GM19043 (cell line): ENCODE measurements around the gene PDK2.
A peak's percentile ranks its signal among the peaks of the same experiment; 100 is the strongest.

ENCODE experiments used
- ATAC-seq: cut with Tn5 transposase; IDR thresholded peaks from one replicate; pipeline ENCODE4 v1.9.1; 2021; ENCODE audit warnings: low read depth; ENCODE audit not compliant: unreplicated experiment

PDK2 gene

GRCh38 chr17:50094753-50095619 lies at the start of gene PDK2:
PDK2 (plus strand) TSS chr17:50095351; CDS start chr17:50095436, 85 bp downstream.
- peak; percentile 90 for ATAC-seq

GRCh38 chr17:50046179-50046578 lies 49.0 kb upstream of the PDK2 start:
- no peak for ATAC-seq

- no peak for ATAC-seq
Observed at GRCh38 chr17:50046667-50047066, 48.5 kb upstream of the PDK2 start.

- ATAC-seq: no peak
Observed at GRCh38 chr17:50047083-50047482, 48.1 kb upstream of the PDK2 start.

GRCh38 chr17:50047488-50048126 lies 47.5 kb upstream of the PDK2 start:
- no peak for ATAC-seq

- ATAC-seq: no peak
Observed at GRCh38 chr17:50048146-50048720, 46.9 kb upstream of the PDK2 start.

GRCh38 chr17:50048988-50049387 lies 46.2 kb upstream of the PDK2 start:
- no peak for ATAC-seq

- ATAC-seq: no peak
Observed at GRCh38 chr17:50049636-50050035, 45.5 kb upstream of the PDK2 start.

GRCh38 chr17:50050431-50051032 lies 44.6 kb upstream of the PDK2 start:
- ATAC-seq: no peak

- ATAC-seq: no peak
Observed at GRCh38 chr17:50051082-50051576, 44.0 kb upstream of the PDK2 start.

- no peak for ATAC-seq
Observed at GRCh38 chr17:50051606-50052005, 43.5 kb upstream of the PDK2 start.

- no peak for ATAC-seq
Observed at GRCh38 chr17:50052241-50052796, 42.8 kb upstream of the PDK2 start.

GRCh38 chr17:50052822-50053653 lies 42.1 kb upstream of the PDK2 start:
- no peak for ATAC-seq

- ATAC-seq: no peak
Observed at GRCh38 chr17:50053654-50053960, 41.5 kb upstream of the PDK2 start.

GRCh38 chr17:50055055-50055425 lies 40.1 kb upstream of the PDK2 start:
- ATAC-seq: no peak

GRCh38 chr17:50055426-50056216 lies 39.5 kb upstream of the PDK2 start, which contains the start of gene ITGA3:
ITGA3 (plus strand) TSS chr17:50056110; CDS start chr17:50056440, 330 bp downstream.
- no peak for ATAC-seq

GRCh38 chr17:50056217-50056960 lies 38.8 kb upstream of the PDK2 start:
- no peak for ATAC-seq

GRCh38 chr17:50056961-50057330 lies 38.2 kb upstream of the PDK2 start:
- no peak for ATAC-seq
